ENCODE data around the gene UGT3A1.
"Not testable (repeated sequence)": the region's sequence is repeated elsewhere in the genome, so short reads cannot be mapped to it uniquely, and the experiment has no call there.

UGT3A1 gene

GRCh38 chr5:35990941-35991611 is at the start of gene UGT3A1:
UGT3A1 (minus strand) TSS chr5:35991390; CDS start chr5:35991240, 150 bp downstream.
- no peak for DNase-seq

DNA sequence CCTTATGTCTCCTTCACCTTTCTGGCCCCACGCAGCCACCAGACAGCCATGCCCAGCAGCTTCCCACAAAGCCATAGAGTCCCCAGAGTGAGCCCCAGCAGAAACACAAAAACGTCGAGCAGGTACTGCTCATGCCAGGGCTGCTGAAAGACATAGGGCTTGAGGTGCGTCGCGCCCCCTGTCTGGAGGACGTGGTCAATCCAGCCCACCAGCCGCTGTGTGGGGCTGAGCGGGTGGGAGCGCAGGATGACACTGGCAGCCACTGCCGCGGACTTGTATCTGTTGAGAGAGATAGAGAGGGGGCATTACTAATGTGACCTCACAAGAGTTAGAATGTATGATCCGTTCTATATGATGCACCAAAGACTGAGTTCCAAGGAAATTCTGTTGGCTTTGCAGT is 44.5 kb upstream of the UGT3A1 start:
- DNase-seq, result no peak

DNA sequence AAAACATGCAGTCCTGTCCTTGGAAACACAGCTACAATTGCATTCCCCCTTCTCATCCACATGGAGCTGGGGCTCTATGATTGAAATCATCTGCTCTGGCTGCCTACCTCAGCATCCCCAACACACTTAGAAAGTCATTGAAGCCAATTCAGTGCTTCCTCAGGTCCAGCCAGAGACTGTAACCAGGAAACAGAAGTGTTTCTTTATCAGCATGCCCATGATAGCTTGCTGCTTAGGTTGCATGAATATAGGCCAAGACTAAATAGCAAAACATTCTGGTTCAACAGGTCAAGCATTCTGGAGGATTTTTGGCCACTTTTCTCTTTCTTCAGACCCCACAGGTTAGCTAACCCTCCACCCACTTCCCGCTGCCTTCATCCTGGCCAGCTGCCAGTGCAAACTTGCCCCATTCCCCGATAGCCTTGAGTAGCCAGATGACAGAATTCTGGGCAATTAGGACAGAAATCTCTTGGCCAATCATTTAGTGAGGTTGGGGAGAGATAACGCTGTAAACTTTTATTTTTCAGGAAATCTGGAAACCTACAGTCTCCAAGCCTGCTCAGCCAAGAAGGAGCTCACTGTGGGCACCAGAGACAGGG is 43.4 kb upstream of the UGT3A1 start:
- DNase-seq, result not testable (repeated sequence)

DNA sequence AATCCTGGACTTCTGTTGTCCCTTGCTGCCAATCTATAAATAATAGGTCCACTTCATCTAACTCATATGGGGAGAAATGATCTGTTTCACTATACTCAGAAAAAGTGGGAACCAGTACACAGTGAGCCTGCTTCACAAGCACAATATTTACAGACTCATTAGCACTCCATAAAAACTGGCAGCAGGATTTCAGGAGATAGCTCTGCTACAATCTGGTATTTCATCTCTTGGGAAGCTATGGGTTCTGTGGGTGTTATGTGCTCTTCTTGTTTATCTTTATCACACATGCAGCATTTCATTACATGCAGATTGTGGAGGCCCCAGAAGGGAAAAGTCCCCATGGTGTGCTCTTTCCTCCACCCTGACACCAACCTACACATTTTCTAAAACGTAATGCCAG is 42.3 kb upstream of the UGT3A1 start:
- no peak for DNase-seq

- no peak for DNase-seq
Observed at GRCh38 chr5:36033047-36033446, 41.9 kb upstream of the UGT3A1 start.

- DNase-seq, result no peak
Observed at GRCh38 chr5:36031223-36031622, 40.0 kb upstream of the UGT3A1 start.

GRCh38 chr5:36029914-36030313 is 38.7 kb upstream of the UGT3A1 start:
- no peak for DNase-seq

GRCh38 chr5:36028816-36029465 is 37.8 kb upstream of the UGT3A1 start:
- DNase-seq, result no peak

- no peak for DNase-seq
Observed at GRCh38 chr5:36027711-36028110, 36.5 kb upstream of the UGT3A1 start.

DNA sequence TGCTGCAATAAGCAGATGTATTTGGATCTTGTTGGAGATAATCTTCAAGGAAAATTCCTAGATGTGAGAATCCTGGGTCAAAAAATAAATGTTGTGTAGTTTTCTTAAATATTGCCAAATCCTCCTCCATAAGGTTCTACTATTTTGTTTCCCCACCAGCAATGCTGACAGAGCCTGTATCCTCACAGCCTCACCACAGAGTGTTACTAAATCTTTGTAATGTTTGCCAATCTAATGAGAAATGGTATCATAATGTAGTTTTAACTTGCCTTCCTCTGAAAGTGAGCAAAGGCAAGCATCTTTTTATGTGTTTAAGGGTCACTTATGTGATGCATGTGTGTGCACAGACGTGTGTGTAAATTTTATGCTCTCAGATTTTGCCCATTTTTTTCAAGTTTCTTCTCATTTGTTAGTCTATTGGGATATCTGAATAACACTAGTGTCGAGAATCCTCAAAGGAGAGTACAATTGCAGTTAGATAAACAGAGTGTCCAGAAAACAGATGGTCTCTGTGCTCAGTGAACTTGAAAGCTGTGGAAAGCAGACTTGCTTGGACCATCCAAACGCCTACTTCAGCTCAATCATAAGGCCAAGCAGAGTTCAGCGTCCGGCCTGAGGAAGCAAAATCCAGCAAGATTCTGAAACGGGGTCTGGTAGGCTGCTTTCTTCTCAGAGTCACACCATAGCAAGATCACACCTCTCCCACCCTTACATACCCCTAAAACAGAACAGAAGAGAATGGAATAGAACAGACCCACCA is 35.7 kb upstream of the UGT3A1 start:
- no peak for DNase-seq

DNA sequence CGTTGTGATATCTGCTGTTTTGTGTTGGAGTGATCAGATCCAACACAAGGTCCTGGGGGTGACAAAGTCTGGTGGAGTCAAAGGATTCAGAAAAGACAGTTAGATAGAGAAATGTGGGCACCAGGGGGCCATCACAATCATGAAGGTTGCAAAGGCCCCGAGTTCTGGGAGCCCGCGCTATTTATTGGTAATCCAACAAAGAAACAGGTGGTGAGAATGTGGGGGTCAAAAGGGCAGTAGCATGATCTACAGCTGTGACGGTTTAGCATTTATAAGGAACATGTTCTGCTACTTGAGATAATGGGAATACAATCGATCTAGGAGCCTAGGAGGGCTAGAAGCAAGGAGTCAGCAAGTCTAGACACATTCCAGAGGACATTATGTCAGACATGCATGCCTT is 31.1 kb upstream of the UGT3A1 start:
- DNase-seq, result not testable (repeated sequence)

- DNase-seq, result not testable (repeated sequence)
Observed at GRCh38 chr5:36019584-36019983, 28.4 kb upstream of the UGT3A1 start.

- no peak for DNase-seq
Observed at GRCh38 chr5:36017622-36018021, 26.4 kb upstream of the UGT3A1 start.

GRCh38 chr5:36017004-36017403 is 25.8 kb upstream of the UGT3A1 start:
- DNase-seq, result no peak

DNA sequence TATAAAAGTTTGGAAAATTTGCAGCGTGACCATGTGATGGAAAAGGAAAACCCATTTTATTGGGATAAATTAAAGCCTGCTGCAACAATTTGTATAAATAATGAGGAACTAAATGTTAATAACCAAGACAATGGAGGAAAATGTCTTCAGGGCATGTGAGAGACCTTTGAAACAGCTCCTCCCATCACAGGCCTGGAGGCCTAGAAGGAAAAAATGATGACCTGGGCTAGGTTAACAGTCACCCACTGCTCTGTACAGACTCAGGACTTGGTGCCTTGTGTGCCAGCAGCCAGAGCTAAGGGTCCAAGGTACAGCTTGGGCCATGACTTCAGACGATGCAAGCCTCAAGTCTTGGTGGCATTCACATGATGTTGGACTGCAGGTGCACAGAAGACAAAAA is 22.0 kb upstream of the UGT3A1 start:
- no peak for DNase-seq

DNA sequence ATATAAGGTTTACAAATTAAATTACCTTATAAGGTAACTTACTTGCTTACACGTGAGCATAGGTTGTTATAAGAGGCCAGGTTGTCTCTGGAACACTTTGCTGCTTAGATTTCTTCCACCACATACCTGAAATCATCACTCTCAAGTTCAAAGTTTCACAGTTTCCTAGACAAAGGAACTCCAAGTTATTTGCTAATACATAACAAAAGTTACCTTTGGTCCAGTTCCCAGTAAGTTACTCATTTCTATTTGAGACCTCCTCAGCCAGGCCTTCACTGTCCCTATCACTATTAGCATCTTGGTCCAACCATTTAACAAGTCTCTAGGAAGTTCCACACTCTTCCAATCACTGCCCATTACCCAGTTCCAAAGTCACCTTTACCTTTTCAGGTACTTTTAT is 18.5 kb upstream of the UGT3A1 start:
- no peak for DNase-seq

- no peak for DNase-seq
Observed at GRCh38 chr5:36007366-36007765, 16.2 kb upstream of the UGT3A1 start.

DNA sequence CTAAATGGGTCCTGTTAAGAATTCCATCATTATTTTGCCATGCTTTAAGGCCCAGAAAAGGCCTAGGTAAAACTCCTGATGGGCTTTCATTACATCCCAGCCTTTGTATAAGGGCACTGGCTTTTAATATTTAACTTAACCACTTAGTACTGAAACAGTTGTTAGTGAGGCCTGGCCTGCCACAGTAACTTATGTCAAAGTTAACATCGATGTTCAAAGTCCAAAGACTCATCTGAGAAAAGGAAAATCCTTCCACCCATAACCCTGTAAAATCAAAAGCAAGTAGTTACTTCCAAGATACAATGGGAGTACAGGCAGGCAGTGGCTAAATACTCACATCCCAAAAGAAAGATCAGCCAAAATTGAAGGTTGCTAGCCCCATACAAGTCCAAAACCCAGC is 15.0 kb upstream of the UGT3A1 start:
- DNase-seq, result no peak

DNA sequence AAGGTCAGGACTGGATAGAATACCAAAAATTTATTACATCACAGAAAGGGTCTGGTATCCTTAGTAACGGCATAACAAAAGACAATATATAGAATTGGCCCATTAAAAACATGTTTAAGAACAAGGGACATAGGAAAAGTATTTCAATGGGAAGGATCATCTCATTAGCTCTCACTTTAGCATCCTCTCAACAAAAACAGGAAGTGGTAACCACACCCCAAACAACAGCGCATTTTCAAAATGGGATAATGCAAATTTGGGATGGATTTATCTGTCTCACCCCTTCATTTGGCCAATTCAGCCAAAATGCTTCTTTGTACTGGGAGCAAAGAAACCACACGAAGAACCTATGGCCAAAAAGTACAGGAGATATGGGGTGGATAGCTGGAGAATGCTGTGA is 9.8 kb upstream of the UGT3A1 start:
- DNase-seq, result no peak

GRCh38 chr5:35999547-35999946 is 8.4 kb upstream of the UGT3A1 start:
- DNase-seq, result no peak

GRCh38 chr5:35996076-35996475 is 4.9 kb upstream of the UGT3A1 start:
- no peak for DNase-seq

DNA sequence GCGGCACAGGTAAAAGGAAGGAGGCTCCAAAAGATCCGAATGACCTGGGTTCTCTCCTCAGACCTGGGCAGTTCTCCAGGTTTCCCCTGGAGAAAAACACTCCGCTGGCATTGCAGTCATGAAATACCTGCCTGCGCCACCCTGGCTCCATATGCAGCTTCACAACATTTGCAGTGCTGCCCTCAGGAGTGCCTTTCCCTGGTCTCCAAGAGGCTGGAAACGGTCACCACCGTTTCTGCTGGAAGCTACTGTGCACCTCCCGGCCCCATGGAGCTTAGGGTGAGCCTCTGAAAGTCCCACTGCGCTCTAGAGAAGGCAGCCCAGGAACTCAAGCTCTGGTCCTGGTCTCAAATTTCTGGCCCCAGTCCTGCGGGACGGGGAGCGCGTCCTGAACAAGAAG is 670 bp downstream of the UGT3A1 start:
- no peak for DNase-seq

- no peak for DNase-seq
Observed at GRCh38 chr5:35988529-35988928, 2.7 kb downstream of the UGT3A1 start.

DNA sequence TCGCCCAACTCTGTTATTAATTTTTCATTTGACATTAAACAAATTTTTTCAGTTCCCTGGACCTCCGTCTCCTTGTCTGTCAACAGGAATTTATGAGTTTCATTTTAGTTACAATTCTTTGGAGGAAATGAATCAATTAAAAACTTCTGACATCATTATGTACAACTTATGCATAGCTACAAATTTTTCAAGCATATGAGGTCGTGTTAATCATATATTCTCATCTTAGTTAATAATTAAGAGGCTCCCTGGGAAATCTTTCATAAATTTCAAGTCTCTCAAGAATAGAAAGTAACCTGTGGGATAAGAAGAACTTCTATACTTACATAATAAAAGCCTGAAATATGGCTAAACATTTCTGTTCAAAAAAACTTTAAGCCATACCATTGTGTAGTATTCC is 3.4 kb downstream of the UGT3A1 start:
- no peak for DNase-seq
